NB4 (cell line): Measurements from ENCODE around the gene SHISA5.

Experiments used
- DNase-seq: peaks from one replicate; pipeline ENCODE4 v3.0.0; 2010; ENCODE audit warnings: low read depth
- H3K4me3 ChIP-seq: one replicate; pipeline ENCODE4 v1.5.1; 2011; ENCODE audit warnings: mild to moderate bottlenecking, low read depth, low read length, moderate library complexity
- MYC ChIP-seq: IDR thresholded peaks from 2 replicates; pipeline ENCODE4 v1.6.1; 2011; ENCODE audit warnings: low read depth, low read length
- POLR2A ChIP-seq: IDR thresholded peaks from 2 replicates; pipeline ENCODE4 v1.6.1; 2011; ENCODE audit warnings: mild to moderate bottlenecking; ENCODE audit not compliant: insufficient read length; ENCODE audit errors: extremely low read depth
- TF ChIP-seq, protein P1 (sequence below): IDR thresholded peaks from 2 replicates; pipeline ENCODE4 v1.6.1; 2011; ENCODE audit warnings: low read depth, low read length
- TF ChIP-seq, protein P2 (sequence below): IDR thresholded peaks from one replicate; pipeline ENCODE4 v1.5.1; 2012; ENCODE audit warnings: low read depth, low read length

Gene SHISA5

GRCh38 chr3:48503401-48504050 lies 448 bp downstream of the SHISA5 start:
- H3K4me3 ChIP-seq = peak overlapping the region; percentile 25
- TF ChIP-seq, protein P1, sequence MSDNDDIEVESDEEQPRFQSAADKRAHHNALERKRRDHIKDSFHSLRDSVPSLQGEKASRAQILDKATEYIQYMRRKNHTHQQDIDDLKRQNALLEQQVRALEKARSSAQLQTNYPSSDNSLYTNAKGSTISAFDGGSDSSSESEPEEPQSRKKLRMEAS = no peak
- TF ChIP-seq, protein P2, sequence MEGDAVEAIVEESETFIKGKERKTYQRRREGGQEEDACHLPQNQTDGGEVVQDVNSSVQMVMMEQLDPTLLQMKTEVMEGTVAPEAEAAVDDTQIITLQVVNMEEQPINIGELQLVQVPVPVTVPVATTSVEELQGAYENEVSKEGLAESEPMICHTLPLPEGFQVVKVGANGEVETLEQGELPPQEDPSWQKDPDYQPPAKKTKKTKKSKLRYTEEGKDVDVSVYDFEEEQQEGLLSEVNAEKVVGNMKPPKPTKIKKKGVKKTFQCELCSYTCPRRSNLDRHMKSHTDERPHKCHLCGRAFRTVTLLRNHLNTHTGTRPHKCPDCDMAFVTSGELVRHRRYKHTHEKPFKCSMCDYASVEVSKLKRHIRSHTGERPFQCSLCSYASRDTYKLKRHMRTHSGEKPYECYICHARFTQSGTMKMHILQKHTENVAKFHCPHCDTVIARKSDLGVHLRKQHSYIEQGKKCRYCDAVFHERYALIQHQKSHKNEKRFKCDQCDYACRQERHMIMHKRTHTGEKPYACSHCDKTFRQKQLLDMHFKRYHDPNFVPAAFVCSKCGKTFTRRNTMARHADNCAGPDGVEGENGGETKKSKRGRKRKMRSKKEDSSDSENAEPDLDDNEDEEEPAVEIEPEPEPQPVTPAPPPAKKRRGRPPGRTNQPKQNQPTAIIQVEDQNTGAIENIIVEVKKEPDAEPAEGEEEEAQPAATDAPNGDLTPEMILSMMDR = no peak
- DNase-seq = no peak

- DNase-seq = no peak
- no peak overlapping the region for H3K4me3 ChIP-seq
- TF ChIP-seq MYC = no peak
Measured at GRCh38 chr3:48502728-48503168, 1.2 kb downstream of the SHISA5 start.

GRCh38 chr3:48502121-48502520 lies 1.9 kb downstream of the SHISA5 start:
- TF ChIP-seq, protein P2 = no peak
- TF ChIP-seq, protein P1 = no peak
- no peak for TF ChIP-seq MYC
- TF ChIP-seq POLR2A = no peak
- no peak for DNase-seq
- no peak overlapping the region for H3K4me3 ChIP-seq

- DNase-seq = no peak
- H3K4me3 ChIP-seq = no peak overlapping the region
- no peak for TF ChIP-seq POLR2A
- TF ChIP-seq, protein P2 = no peak
- TF ChIP-seq, protein P1 = no peak
- no peak for TF ChIP-seq MYC
Measured at GRCh38 chr3:48501196-48501595, 2.8 kb downstream of the SHISA5 start.

DNA sequence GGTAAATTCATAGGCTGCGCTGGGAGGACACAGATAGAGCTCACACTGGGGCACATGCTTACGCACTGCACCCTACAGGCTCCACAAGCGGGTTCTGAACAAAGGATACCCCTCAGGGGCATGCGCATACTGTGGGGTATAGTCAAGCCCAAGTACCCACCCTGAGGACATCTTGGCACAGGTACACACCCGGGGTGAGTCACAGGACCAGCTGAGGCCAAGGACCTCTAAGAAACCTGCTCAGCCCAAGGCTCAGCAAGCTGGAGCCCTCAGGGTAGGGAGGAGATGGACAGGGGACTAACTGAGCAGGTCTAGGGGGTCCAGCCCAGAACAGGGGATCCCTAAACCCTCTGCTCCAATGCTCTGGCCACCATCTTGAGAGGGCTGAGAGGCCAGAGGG lies 3.3 kb downstream of the SHISA5 start:
- TF ChIP-seq MYC (no peak), POLR2A (no peak)
- TF ChIP-seq, protein P1 = no peak
- TF ChIP-seq, protein P2 = no peak
- DNase-seq = no peak
- H3K4me3 ChIP-seq = no peak overlapping the region

DNA sequence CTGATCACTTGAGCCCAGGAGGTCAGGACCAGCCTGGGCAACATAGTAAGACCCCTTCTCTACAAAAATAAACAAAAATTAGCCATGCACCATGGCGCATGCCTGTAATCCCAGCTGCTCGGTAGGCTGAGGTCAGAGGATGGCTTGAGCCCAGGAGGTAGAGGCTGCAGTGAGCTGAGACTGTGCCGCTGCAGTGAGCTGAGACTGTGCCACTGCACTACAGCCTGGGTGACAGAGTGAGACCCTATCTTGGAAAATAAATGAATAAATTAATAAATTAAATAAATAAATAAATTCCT lies 10.8 kb downstream of the SHISA5 start:
- DNase-seq = no peak
- no peak for TF ChIP-seq POLR2A
- TF ChIP-seq, protein P2 = no peak
- TF ChIP-seq, protein P1 = no peak
- no peak for TF ChIP-seq MYC
- H3K4me3 ChIP-seq = no peak overlapping the region
